H1 (cell line): ENCODE results near the gene BASP1. TPM values are rescaled to one million over a fixed set of nuclear protein-coding genes. Genes with fewer than 3 reads are reported as not detected.

ENCODE experiments used
- CTCF ChIA-PET: fragments of 300-600 bp; sonication (Branson Sonifier 250); formaldehyde crosslinking; loops from one replicate; lab custom pipeline; 2021; ENCODE audit not compliant: partially characterized antibody; lab: Charles Lee
- POLR2A ChIA-PET: fragments of 300-600 bp; sonication (Branson Sonifier 250); formaldehyde crosslinking; loops from one replicate; lab custom pipeline; 2021; ENCODE audit warnings: inconsistent platforms; ENCODE audit not compliant: partially characterized antibody; lab: Charles Lee
- DNase-seq, 2 experiments: peaks; one replicate each; pipeline versions ENCODE4 v3.0.0 to v3.0.0-alpha.2; 2010 to 2022; ENCODE audit warnings: low spot score in 2 of 2, low read depth in 1 of 2, mixed read lengths in 1 of 2
- FAIRE-seq: peaks from 2 replicates; lab custom pipeline; 2011; peaks lifted over from hg19 to GRCh38; lab: Jason Lieb, UNC
- H2AFZ ChIP-seq: 2 replicates; pipeline ENCODE4 v1.8.1; 2012; ENCODE audit warnings: low read length, inconsistent platforms
- H2AK5ac ChIP-seq: 2 replicates; pipeline ENCODE4 v1.6.1; 2013; ENCODE audit warnings: low read depth, low read length
- H2BK120ac ChIP-seq: replicated peaks from 2 replicates; pipeline ENCODE3; 2013; ENCODE audit warnings: low read depth, low read length, inconsistent platforms
- H2BK12ac ChIP-seq: 2 replicates; pipeline ENCODE4 v1.6.1; 2013; ENCODE audit warnings: low read depth, low read length
- H2BK15ac ChIP-seq: 2 replicates; pipeline ENCODE4 v1.6.1; 2013; ENCODE audit warnings: low read length
- H2BK20ac ChIP-seq: 2 replicates; pipeline ENCODE4 v1.6.1; 2013; ENCODE audit warnings: low read length
- H2BK5ac ChIP-seq: 2 replicates; pipeline ENCODE4 v1.6.1; 2013; ENCODE audit warnings: low read depth, low read length
- H3K14ac ChIP-seq: 2 replicates; pipeline ENCODE4 v1.6.1; 2013; ENCODE audit warnings: inconsistent platforms; ENCODE audit not compliant: insufficient read length
- H3K18ac ChIP-seq: 2 replicates; pipeline ENCODE4 v1.6.1; 2013; ENCODE audit warnings: low read length; ENCODE audit errors: extremely low read depth
- H3K23ac ChIP-seq: 2 replicates; pipeline ENCODE4 v1.6.1; 2013; ENCODE audit warnings: inconsistent platforms; ENCODE audit not compliant: insufficient read length
- H3K23me2 ChIP-seq: 2 replicates; pipeline ENCODE4 v1.6.1; 2013; ENCODE audit warnings: low read depth, low read length
- H3K27ac ChIP-seq: 2 replicates; pipeline ENCODE4 v1.6.1; 2011; ENCODE audit warnings: low read depth, low read length, inconsistent platforms
- H3K27me3 ChIP-seq, 4 experiments: replicated peaks in 1 of 4; 1 replicate in 1 of 4; 2 replicates in 3 of 4; pipeline versions ENCODE4 v1.6.1 to v1.8.1; 2011 to 2013; ENCODE audit warnings: low read length in 3 of 4, mild to moderate bottlenecking in 3 of 4, inconsistent platforms in 2 of 4, mixed read lengths in 2 of 4, moderate library complexity in 1 of 4; ENCODE audit not compliant: control insufficient read depth in 3 of 4, insufficient read depth in 3 of 4; ENCODE audit errors: extremely low read depth in 1 of 4
- H3K36me3 ChIP-seq, 4 experiments: 2 replicates each; pipeline versions ENCODE4 v1.6.1 to v1.8.1; 2011 to 2013; ENCODE audit warnings: mild to moderate bottlenecking in 4 of 4, low read length in 3 of 4, moderate library complexity in 2 of 4, control low read depth in 1 of 4, inconsistent platforms in 1 of 4; ENCODE audit not compliant: insufficient read depth in 4 of 4, control insufficient read depth in 2 of 4
- H3K4ac ChIP-seq: replicated peaks from 2 replicates; pipeline ENCODE3; 2013; ENCODE audit warnings: low read length, low read depth, mixed read lengths, inconsistent platforms; ENCODE audit not compliant: insufficient read length
- H3K4me1 ChIP-seq, 4 experiments: replicated peaks in 1 of 4; 1 replicate in 1 of 4; 2 replicates in 3 of 4; pipeline versions ENCODE4 v1.6.1 to v1.8.1; 2011 to 2013; ENCODE audit warnings: low read length in 3 of 4, inconsistent platforms in 2 of 4, mixed read lengths in 1 of 4; ENCODE audit not compliant: insufficient read depth in 4 of 4, control insufficient read depth in 3 of 4
- H3K4me2 ChIP-seq, 2 experiments: 2 replicates each; pipeline versions ENCODE4 v1.6.1 to v1.8.1; 2011 to 2013; ENCODE audit warnings: low read depth in 2 of 2, low read length in 2 of 2, control low read depth in 1 of 2, inconsistent platforms in 1 of 2, mild to moderate bottlenecking in 1 of 2; ENCODE audit not compliant: insufficient read depth in 1 of 2
- H3K4me3 ChIP-seq, 4 experiments: fragments of 200-600, 300-600 bp in 1 of 4; sonication (generic), shearing (Covaris generic), sonication (Bioruptor Twin) in 1 of 4; 2 replicates each; pipeline versions ENCODE4 v1.5.1 to v1.8.1; 2011 to 2016; ENCODE audit warnings: low read length in 4 of 4, low read depth in 3 of 4, control low read depth in 2 of 4, inconsistent platforms in 2 of 4, mild to moderate bottlenecking in 2 of 4, mixed read lengths in 1 of 4, moderate library complexity in 1 of 4; ENCODE audit not compliant: insufficient read depth in 2 of 4; ENCODE audit errors: extremely low read depth in 1 of 4
- H3K56ac ChIP-seq: replicated peaks from 2 replicates; pipeline ENCODE3; 2013; ENCODE audit warnings: low read depth, mild to moderate bottlenecking, mixed read lengths, low read length, inconsistent platforms; ENCODE audit not compliant: insufficient read length
- H3K79me1 ChIP-seq: 2 replicates; pipeline ENCODE4 v1.6.1; 2013; ENCODE audit warnings: low read depth, low read length, control low read depth
- H3K79me2 ChIP-seq, 2 experiments: 2 replicates each; pipeline versions ENCODE4 v1.6.1 to v1.8.1; 2012 to 2013; ENCODE audit warnings: low read length in 2 of 2, mild to moderate bottlenecking in 2 of 2, inconsistent platforms in 1 of 2; ENCODE audit not compliant: insufficient read depth in 2 of 2, control insufficient read depth in 1 of 2
- H3K9ac ChIP-seq, 4 experiments: replicated peaks in 1 of 4; 1 replicate in 1 of 4; 2 replicates in 3 of 4; pipeline versions ENCODE4 v1.6.1 to v1.8.1; 2011 to 2013; ENCODE audit warnings: low read depth in 3 of 4, low read length in 3 of 4, control low read depth in 2 of 4, mild to moderate bottlenecking in 2 of 4, moderate library complexity in 2 of 4, inconsistent platforms in 1 of 4; ENCODE audit errors: extremely low read depth in 1 of 4
- H3K9me3 ChIP-seq, 2 experiments: 2 replicates each; pipeline versions ENCODE4 v1.6.1 to v1.8.1; 2012 to 2013; ENCODE audit warnings: mild to moderate bottlenecking in 2 of 2, moderate library complexity in 2 of 2, control low read depth in 1 of 2, inconsistent platforms in 1 of 2, low read depth in 1 of 2, low read length in 1 of 2, mixed read lengths in 1 of 2; ENCODE audit not compliant: insufficient read depth in 2 of 2
- H4K20me1 ChIP-seq, 2 experiments: replicated peaks in 1 of 2; 2 replicates each; pipeline versions ENCODE3 to v1.8.1; 2011 to 2013; ENCODE audit warnings: inconsistent platforms in 2 of 2, low read length in 2 of 2, mild to moderate bottlenecking in 1 of 2; ENCODE audit not compliant: insufficient read depth in 2 of 2, control insufficient read depth in 1 of 2
- H4K5ac ChIP-seq: 2 replicates; pipeline ENCODE4 v1.6.1; 2013; ENCODE audit warnings: low read length, low read depth, mixed read lengths, inconsistent platforms; ENCODE audit not compliant: insufficient read length
- H4K8ac ChIP-seq: 2 replicates; pipeline ENCODE4 v1.8.0; 2013; ENCODE audit warnings: mild to moderate bottlenecking, moderate library complexity, low read length, inconsistent platforms; ENCODE audit not compliant: insufficient read depth; ENCODE audit errors: extremely low read depth
- H4K91ac ChIP-seq: replicated peaks from 2 replicates; pipeline ENCODE3; 2013; ENCODE audit warnings: low read length, mixed read lengths, inconsistent platforms; ENCODE audit not compliant: insufficient read length
- ASH2L ChIP-seq: fragments of 200-600, 300-600 bp; sonication (generic); IDR thresholded peaks from one replicate; pipeline ENCODE4 v1.7.1; 2017; ENCODE audit warnings: low read length
- BRCA1 ChIP-seq: IDR thresholded peaks from 2 replicates; pipeline ENCODE4 v1.6.1; 2012; ENCODE audit warnings: low read depth, low read length, improper control_type of control experiment
- CBX5 ChIP-seq: fragments of 300-800, 300-1000 bp; sonication (generic); IDR thresholded peaks from 2 replicates; pipeline ENCODE4 v1.7.1; 2016; ENCODE audit warnings: antibody characterized with exemption, low read length, low read depth
- CREB1 ChIP-seq: IDR thresholded peaks from 2 replicates; pipeline ENCODE4 v1.6.1; 2012; ENCODE audit warnings: inconsistent platforms
- EGR1 ChIP-seq: IDR thresholded peaks from 2 replicates; pipeline ENCODE4 v1.6.1; 2011; ENCODE audit warnings: low read depth, low read length, borderline replicate concordance
- EZH2 ChIP-seq: fragments of 200-600 bp; sonication (generic); IDR thresholded peaks from 2 replicates; pipeline ENCODE4 v1.7.1; 2012; ENCODE audit warnings: low read depth, mild to moderate bottlenecking, moderate library complexity, low read length, inconsistent platforms; ENCODE audit not compliant: severe bottlenecking
- HDAC6 ChIP-seq: IDR thresholded peaks from one replicate; pipeline ENCODE4 v1.7.1; 2012; ENCODE audit warnings: low read depth, mild to moderate bottlenecking, inconsistent platforms, low read length, moderate library complexity
- MAFK ChIP-seq: IDR thresholded peaks from 2 replicates; pipeline ENCODE4 v1.6.1; 2012; ENCODE audit warnings: low read depth, mild to moderate bottlenecking, improper control_type of control experiment, low read length
- POLR2A ChIP-seq, 2 experiments: IDR thresholded peaks; 1 replicate in 1 of 2; 2 replicates in 1 of 2; pipeline ENCODE4 v1.6.1; 2011; ENCODE audit warnings: low read depth in 2 of 2, low read length in 2 of 2, mild to moderate bottlenecking in 2 of 2; ENCODE audit errors: control extremely low read depth in 1 of 2
- POU5F1 ChIP-seq: IDR thresholded peaks from 2 replicates; pipeline ENCODE4 v1.6.1; 2011; ENCODE audit warnings: low read depth, mild to moderate bottlenecking, low read length, moderate library complexity
- RBBP5 ChIP-seq: IDR thresholded peaks from 2 replicates; pipeline ENCODE4 v1.7.1; 2012; ENCODE audit warnings: low read depth, mild to moderate bottlenecking, inconsistent platforms, low read length, moderate library complexity, borderline replicate concordance
- SIX5 ChIP-seq: IDR thresholded peaks from 2 replicates; pipeline ENCODE4 v1.6.1; 2011; ENCODE audit warnings: mild to moderate bottlenecking, low read depth, low read length
- SP1 ChIP-seq: IDR thresholded peaks from 2 replicates; pipeline ENCODE4 v1.6.1; 2011; ENCODE audit warnings: low read depth, low read length
- SP4 ChIP-seq: IDR thresholded peaks from 2 replicates; pipeline ENCODE4 v1.6.1; 2012; ENCODE audit warnings: low read length, inconsistent platforms
- WGBS, 2 experiments: shearing (Covaris generic) in 1 of 2; methylation state at CpG; one replicate each; pipeline versions ENCODE4 v1.1.6 to v1.1.7; 2013 to 2015; ENCODE audit warnings: low lambda C conversion rate in 2 of 2, mixed read lengths in 2 of 2, inconsistent platforms in 1 of 2, low coverage in 1 of 2, missing lambda C conversion rate in 1 of 2; ENCODE audit not compliant: insufficient replicate concordance in 2 of 2, insufficient coverage in 1 of 2, insufficient read length in 1 of 2; ENCODE audit errors: extremely low coverage in 1 of 2, missing lambda C conversion rate in 1 of 2; 5-methylcytosine and 5-hydroxymethylcytosine counted together
- polyA plus RNA-seq, 7 experiments: library from polyadenylated mRNA; depleted of rRNA in 3 of 7; stranded (reverse) in 5 of 7; unstranded in 2 of 7; fragments of >200 nt in 5 of 7; fragments of 200-250 nt in 2 of 7; gene quantifications; 1 replicate in 5 of 7; 2 replicates in 1 of 7; 4 replicates in 1 of 7; pipeline versions ENCODE4 v1.2.1 to v1.2.3, GENCODE V29; 2011 to 2013; ENCODE audit warnings: missing spikeins in 2 of 7, mixed read lengths in 2 of 7
- total RNA-seq: library from RNA; stranded (reverse); fragmentation: NEBNext Ultra II Directional; extraction: Animal tissue kit (Norgen Biotek cat#: 25700); gene quantifications from 2 replicates; pipeline ENCODE4 v1.2.1, GENCODE V29; 2021
- TF ChIP-seq, protein P1 (sequence below): IDR thresholded peaks from 2 replicates; pipeline ENCODE4 v1.6.1; 2011; ENCODE audit warnings: low read length, improper control_type of control experiment

The BASP1 gene
- total and polyA plus RNA-seq, 2 of the 8 experiments (the other 6 are each of a cell fraction or from before 2014, with no cell fraction given), result 95.2 to 104 TPM

DNA sequence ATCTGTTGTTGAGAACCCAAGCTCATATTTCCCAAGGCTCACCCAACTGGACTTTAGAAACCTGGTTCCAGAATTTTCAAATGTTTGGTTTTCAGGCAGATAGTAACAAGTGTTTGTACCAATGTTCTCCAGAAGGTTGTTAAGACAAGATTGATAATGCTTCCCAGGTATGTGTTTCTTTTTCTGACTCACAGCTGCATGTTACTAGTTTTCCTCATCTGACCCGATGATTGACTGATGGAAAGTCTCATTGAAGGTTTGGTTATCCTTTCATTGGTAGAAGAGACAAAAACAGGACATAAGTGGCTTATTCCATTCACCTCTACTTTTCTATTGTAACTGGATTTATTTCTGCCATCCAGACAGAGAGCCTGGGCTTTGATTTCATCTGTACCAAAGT, 10.4 kb downstream of the BASP1 start:
- 92% methylated on average over 1 of the region's 1 CpG; no CpG with 5 or more reads in 1 of the 2 experiments for WGBS, 2 experiments
- H3K4me1 ChIP-seq, result peaks cover 0 to 18% (median 12%) of the 10 kb centered on the region in 4 experiments; a peak in 6 of 7 replicates
- FAIRE-seq, result no peak

More for the DNA sequence above, 10.4 kb downstream of the BASP1 start:
- H2BK120ac ChIP-seq, result no peak overlapping the region
- H3K18ac ChIP-seq, result no peak overlapping the region
- H2AK5ac ChIP-seq, result no peak overlapping the region
- peaks cover 5% of the 10 kb centered on the region; the same call in 1 of the 2 replicates for H3K79me1 ChIP-seq
- H2AFZ ChIP-seq, result no peak overlapping the region
- H2BK20ac ChIP-seq, result no peak overlapping the region
- no peak overlapping the region for H3K4me2 ChIP-seq
- H3K56ac ChIP-seq, result no peak overlapping the region
- H3K79me2 ChIP-seq, result peaks cover 14 to 90% of the 10 kb centered on the region in 2 experiments
- no peak overlapping the region for H3K4me3 ChIP-seq
- H3K36me3 ChIP-seq, result peaks cover 0 to 10% (median 2%) of the 10 kb centered on the region in 4 experiments; a peak in 4 of 8 replicates
- DNase-seq, result no peak
- H2BK5ac ChIP-seq, result no peak overlapping the region
- H3K27me3 ChIP-seq, result no peaks in the 10 kb centered on the region
- H3K9ac ChIP-seq, result no peak overlapping the region
- H3K23ac ChIP-seq, result no peak overlapping the region
- H3K14ac ChIP-seq, result no peak overlapping the region
- ChIA-PET CTCF (no interaction called here), POLR2A (no interaction called here)
- H2BK15ac ChIP-seq, result no peak overlapping the region
- H4K20me1 ChIP-seq, result peaks cover 15 to 26% of the 10 kb centered on the region in 2 experiments
- H3K4ac ChIP-seq, result no peak overlapping the region
- H4K8ac ChIP-seq, result no peak overlapping the region
- no peaks in the 10 kb centered on the region for H3K9me3 ChIP-seq
- TF ChIP-seq CREB1 (no peak), POLR2A (IDR thresholded peaks at IDR 0.05; ENCODE audit: control extremely low read depth in 1 of 2, low read depth in 2 of 2, low read length in 2 of 2) (no peak), POU5F1 (no peak), MAFK (no peak), SP4 (no peak), SP1 (no peak), BRCA1 (no peak), ASH2L (no peak), CBX5 (no peak), HDAC6 (no peak), SIX5 (no peak), EZH2 (no peak), RBBP5 (no peak), EGR1 (no peak)
- TF ChIP-seq, protein P1, sequence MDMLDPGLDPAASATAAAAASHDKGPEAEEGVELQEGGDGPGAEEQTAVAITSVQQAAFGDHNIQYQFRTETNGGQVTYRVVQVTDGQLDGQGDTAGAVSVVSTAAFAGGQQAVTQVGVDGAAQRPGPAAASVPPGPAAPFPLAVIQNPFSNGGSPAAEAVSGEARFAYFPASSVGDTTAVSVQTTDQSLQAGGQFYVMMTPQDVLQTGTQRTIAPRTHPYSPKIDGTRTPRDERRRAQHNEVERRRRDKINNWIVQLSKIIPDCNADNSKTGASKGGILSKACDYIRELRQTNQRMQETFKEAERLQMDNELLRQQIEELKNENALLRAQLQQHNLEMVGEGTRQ, result no peak
- H4K91ac ChIP-seq, result no peak overlapping the region
- no peak overlapping the region for H3K27ac ChIP-seq
- no peak overlapping the region for H4K5ac ChIP-seq
- H3K23me2 ChIP-seq, result 0 out of 2 replicates have a peak, but pooled peaks cover 1% of the 10 kb centered on the region
- H2BK12ac ChIP-seq, result no peak overlapping the region
